HTERT RPE-1 (cell line): ENCODE measurements around the gene PRKAG2.
"Not testable (repeated sequence)": the region's sequence is repeated elsewhere in the genome, so short reads cannot be mapped to it uniquely, and the experiment has no call there.

Source experiments
- in situ Hi-C: fragments of 300-500 bp; cut with MboI; formaldehyde crosslinking; loops from 4 replicates; pipeline ENCODE4 v1.14.3; 2020; ENCODE audit warnings: low sequenced_read_pairs

The PRKAG2 gene

DNA sequence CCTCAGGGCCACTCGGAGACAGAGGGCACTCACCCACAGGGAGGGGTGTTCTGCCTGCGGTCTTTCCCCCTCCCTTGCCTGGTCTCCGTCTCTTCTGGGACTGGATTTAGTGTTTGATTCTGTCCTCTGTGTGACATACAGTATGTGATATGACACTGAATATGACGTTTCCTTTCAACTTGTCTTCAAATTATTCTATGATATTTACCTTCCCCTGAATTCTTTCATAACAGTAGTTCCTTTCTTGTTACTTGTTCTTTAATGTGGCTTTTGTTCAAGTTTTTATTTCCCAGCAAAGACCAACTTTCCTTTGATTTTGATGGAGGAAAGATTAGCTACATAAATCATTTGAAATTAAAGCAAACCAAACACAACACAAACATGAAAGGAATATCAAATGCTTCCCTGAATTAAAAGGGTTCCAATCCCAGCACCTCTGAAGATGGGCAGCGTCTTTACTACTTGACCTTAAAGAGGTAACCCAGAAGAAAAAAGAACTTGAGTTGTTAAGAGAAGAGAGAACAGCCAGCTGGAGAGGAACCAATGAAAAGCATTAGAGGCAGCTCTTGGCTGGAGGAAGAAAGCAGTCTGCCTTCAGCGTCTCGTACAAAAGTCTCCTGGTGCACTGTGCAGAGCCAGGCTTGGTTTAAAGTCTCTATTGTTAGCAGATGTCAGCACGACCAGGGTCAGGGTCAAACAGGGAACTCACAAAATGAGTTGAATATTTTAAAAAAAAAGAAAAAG lies 338.9 kb downstream of the PRKAG2 start:
- in situ Hi-C loops: no loop called here

DNA sequence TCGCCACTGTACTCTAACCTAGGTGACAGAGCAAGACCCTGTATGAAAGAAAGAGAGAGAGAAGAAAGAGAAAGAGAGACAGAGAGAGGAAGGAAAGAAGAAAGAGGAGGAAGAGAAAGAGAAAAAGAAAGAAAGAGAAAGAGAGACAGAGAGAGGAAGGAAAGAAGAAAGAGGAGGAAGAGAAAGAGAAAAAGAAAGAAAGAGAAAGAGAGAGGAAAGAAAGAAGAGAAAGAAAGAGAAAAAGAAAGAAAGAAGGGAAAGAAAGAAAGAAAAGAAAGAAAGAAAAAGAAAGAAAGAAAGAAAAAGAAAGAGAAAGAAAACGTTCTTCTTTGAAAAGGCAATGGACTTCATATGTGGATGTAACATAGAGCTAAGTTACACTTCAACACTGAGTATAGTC lies 340.7 kb downstream of the PRKAG2 start:
- in situ Hi-C loops: not testable (repeated sequence)

DNA sequence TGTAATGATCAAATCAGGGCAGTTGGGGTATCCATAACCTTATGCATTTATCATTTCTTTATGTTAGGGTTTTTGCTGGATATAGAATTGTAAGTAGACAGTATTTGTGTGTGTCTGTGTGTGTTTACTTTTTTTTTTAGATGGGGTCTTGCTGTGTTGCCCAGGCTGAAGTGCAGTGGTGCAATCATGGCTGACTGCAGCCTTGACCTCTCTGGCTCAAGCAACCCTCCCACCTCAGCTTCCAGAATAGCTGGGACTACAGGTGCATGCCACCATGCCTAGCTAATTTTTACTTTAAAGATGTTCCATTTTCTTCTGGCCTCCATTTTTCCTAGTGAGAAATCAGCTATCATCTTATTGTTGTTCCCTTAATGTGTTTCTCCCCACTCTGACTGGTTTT lies 347.1 kb downstream of the PRKAG2 start:
- in situ Hi-C loops: no loop called here

GRCh38 chr7:151524845-151525244 lies 352.1 kb downstream of the PRKAG2 start:
- in situ Hi-C loops: no loop called here

DNA sequence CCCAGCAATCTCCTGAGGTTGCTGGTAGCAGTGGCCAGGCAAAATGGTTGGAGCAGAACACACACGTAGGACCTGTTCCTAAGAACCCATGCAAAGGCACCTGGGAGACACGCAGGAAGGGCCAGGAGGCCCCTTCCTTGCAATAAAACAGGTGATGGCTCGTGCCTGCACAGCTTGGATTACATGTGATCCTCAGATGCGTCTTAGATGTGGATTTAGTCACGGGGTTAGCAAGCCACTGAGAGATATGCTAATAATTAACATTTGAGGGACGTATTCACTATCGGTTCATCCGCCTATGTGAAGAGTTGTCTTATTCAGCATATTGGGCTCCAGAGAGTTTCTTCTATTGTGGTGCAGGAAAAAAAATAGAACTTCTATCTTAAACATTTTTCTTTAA lies 352.6 kb downstream of the PRKAG2 start:
- in situ Hi-C loops: no loop called here

DNA sequence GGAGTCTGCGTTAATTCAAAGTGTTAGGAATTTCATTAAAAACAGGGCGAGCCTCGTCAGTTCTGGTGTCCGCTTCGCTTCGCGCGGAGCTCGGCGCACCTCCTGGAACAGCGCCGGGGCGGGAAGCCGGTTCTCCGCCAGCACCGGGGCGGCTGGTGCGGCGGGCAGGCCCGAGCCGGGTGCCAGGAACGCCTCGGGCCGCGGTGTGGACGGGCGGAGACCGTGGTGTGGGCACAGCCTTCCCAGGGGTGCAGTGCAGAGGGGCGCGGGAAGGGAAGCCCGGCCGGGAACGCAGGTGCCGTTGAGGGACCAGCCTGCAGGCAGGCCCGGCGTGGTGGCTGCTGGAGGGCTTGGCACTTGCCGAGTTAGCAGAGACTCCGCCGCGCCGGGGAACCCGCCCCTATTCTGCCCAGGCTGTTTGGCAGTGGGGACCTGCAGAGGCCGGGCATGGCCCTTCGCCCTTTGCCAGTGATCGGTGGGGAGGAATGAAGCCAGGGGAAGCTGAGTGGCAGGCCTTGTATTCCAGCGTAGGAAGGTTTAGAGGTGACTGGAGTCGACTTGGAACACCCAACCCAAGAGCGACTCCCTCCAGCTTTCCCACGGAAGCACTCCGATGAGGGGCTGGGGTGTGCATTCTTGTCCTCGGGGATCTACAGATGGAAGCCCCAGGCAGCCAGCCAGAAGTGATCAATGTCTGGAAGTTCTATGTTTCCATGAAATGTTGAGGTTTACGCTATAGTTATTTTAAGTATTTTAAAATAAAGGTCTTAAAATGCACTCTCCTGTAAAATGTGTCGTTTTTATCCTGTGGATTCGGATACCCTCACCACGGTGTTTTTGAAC lies 356.3 kb downstream of the PRKAG2 start:
- in situ Hi-C loops: no loop called here

- in situ Hi-C loops: no loop called here
Measured at GRCh38 chr7:151519765-151520418, 357.0 kb downstream of the PRKAG2 start, which contains the start of gene RHEB. RHEB (minus strand) TSS chr7:151519895; CDS start chr7:151519511, 384 bp downstream.

DNA sequence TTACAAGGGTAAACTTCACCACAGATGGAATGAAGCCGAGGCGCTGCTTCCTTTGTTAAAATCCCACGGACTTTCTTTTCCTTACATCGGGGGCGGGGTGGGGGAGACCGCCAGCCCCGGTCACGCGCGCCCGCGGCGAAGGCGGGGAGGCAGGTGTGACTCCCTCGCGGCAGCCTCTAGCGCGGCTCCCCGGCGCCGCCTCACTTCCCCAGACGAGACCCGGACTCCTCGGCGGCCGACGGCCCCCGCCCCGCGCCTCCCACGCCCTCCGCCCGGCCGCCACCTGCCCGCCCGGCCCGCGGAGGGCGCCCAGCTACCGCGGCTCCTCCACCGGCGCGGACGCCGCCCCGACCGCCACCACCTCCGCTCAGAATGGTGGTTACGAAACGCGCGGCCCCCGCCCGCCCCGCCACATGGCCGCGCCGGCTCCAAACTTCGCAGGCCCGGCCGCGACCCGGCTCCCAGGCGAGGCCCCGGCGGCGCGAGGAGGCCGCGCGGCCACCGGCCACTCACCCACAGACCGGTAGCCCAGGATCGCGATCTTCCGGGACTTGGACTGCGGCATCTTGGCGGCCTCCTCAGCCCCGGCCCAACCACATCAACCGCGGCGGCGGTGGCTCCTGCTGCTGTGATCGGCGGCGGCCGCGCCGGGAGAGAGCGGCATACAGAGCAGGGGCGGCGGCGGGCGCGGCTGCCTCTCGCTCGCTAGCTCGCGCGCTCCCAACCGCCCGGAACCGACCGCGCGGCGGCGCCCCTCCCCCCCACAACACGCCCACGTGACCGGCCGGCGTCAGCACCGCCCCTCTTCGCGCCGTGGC lies 357.8 kb downstream of the PRKAG2 start:
- in situ Hi-C loops: not testable (repeated sequence)

DNA sequence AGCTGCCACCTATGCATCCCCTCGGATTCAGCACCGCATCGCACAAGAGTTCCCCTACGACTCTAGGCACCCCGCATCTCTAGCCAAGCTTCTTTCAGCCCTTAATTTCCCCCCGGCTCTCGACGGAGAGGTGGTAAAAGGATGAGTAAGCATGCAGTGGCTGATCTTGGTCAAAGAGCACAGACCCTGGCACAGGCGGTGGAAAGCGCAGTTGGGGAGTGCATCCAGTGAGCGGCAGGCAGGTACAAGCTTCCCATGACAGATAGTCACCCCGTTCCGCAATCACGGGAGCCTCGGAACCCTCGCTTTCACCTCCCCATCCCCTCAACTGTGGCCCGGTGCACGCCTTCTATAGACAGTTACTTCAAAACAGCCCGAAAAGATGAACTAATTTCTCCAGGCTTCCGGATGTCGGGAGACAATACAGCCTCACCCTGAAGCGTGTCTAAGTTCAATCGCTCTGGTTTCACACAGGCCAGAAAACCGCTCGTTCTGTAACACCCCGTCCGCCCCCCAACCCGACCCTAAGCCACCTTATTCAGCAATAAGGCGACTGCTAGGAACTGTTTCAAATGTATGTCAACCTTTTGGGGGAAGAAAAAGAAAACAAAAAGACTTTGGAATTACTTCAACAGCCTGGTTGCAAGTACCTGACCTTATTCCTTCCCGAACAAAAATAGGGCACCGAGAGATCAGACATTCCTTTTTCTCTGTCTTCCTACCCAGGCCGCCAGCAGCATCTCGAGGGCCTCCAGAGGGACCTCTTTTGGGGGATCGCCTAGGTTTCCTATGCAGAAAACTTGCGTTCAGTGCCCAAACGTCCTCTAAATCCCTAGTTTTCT lies 358.6 kb downstream of the PRKAG2 start:
- in situ Hi-C loops: no loop called here

GRCh38 chr7:151517601-151518104 lies 359.3 kb downstream of the PRKAG2 start:
- in situ Hi-C loops: no loop called here

- in situ Hi-C loops: no loop called here
Measured at GRCh38 chr7:151515276-151515565, 361.7 kb downstream of the PRKAG2 start.

- in situ Hi-C loops: no loop called here
Measured at GRCh38 chr7:151514461-151515275, 362.2 kb downstream of the PRKAG2 start.

DNA sequence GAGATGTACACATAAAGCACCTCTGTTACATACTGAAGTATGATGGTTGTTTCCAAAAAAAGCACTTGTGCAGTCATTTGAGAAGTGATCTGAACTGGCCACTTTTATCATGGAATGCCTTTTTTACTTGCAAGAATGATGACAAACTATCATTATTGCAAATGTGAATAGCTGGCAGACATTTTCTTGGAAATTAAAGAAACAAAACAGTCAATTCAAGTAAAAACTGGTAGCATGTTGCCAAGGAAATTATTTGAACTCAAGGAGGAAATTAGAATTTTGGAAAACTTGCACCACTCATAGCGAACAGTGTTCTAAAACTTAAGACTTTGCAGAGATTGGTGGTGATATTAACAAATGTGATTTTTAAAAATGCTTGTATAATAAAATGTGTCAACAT lies 363.8 kb downstream of the PRKAG2 start:
- in situ Hi-C loops: no loop called here

DNA sequence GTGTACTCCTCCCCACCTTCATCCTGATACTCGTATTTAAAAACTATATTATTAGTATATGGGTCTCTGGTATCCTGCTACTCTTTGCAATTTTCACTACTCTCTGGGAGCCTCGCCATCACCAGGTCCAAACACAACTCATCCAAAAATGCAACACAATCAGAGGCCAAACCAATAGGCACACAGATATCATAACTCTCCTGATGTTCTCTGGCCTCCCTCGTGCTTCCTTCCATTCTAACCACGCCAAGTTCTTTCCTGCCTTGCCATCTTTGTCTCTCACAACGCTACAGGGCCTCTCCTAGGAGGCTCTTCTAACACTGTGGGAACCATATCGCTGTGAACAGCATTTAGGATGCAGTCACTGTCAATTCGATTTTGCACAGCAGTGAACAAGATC lies 364.6 kb downstream of the PRKAG2 start:
- in situ Hi-C loops: no loop called here

- in situ Hi-C loops: no loop called here
Measured at GRCh38 chr7:151511946-151512345, 365.0 kb downstream of the PRKAG2 start.

- in situ Hi-C loops: no loop called here
Measured at GRCh38 chr7:151511270-151511669, 365.6 kb downstream of the PRKAG2 start.

DNA sequence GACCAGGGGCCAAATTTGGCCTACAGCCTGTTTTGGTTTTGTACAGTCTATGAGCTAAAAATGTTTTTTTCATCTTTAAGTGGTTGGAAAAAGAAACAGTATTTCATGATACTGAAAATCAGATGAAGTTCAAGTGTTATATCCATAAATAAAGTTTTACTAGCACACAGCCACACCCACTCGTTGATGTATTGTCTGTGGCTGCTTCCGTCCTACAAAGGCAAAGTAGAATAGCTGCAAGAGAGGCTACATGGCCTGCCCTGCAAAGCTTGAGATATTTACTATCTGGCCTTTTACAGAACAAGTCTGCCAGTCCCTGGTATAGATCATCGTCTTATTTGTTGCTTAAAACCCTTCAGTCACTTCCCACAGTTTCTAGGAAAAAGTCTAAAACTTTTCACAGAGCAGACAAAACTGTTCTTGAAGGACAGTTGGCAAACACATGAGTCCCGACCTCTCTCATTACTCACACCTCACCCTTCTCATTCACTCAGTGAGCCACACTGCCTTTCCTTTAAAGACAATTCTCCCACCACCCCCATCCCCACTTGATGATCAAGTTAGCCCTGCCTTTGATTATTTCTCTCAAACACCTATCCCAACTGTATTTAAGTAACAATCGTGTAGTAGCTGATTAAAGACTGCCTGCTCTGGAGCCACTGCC lies 367.1 kb downstream of the PRKAG2 start:
- in situ Hi-C loops: no loop called here

DNA sequence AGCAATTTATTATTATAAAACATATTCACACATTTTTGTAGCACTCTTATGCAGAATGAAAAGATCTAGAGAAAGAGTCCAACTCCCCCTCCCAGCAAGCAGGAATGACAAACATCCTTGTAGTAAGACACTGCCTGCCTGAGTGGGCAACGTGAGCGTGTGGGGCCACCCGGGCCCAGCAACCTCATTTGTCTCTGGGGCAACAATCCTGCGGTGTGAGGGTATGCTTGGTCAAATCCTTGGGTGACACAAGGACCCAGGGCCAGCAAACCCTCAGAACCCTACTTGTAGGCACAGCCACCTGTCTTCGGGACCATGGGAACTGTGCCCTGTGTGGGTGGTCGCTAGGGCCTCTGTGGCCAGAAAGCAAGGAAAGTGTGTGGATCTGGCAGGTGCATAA lies 367.9 kb downstream of the PRKAG2 start:
- in situ Hi-C loops: no loop called here

DNA sequence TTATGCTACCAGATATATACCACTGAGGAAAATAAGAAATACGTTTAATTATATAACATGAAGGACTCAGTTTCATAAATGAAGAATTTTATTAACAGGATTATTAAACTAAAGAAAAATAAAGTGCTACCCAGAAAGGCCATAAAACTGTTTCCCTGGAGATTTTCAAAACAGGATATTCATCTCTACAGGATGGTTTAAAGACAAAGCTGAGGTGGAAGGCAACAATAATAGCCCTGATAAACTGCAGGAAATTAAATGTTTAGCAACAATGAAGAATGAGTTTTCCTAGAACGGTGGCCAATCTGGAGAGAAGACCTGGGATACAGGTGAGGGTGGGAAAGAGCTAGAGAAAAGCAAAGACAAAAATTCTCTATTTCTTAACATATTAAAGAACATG lies 369.1 kb downstream of the PRKAG2 start:
- in situ Hi-C loops: no loop called here
